NCI-H345 treated with DMSO at 0.1 percent for 48 hours (cell line): ENCODE data around the gene ALPL.
A peak's percentile ranks its signal among the peaks of the same experiment; 100 is the strongest.
"Not testable (repeated sequence)": the region's sequence is repeated elsewhere in the genome, so short reads cannot be mapped to it uniquely, and the experiment has no call there.

ENCODE experiments used
- DNase-seq: peaks from one replicate; lab custom pipeline; 2025; ENCODE audit not compliant: unreplicated experiment; lab: John Stamatoyannopoulos, UW

ALPL gene

DNA sequence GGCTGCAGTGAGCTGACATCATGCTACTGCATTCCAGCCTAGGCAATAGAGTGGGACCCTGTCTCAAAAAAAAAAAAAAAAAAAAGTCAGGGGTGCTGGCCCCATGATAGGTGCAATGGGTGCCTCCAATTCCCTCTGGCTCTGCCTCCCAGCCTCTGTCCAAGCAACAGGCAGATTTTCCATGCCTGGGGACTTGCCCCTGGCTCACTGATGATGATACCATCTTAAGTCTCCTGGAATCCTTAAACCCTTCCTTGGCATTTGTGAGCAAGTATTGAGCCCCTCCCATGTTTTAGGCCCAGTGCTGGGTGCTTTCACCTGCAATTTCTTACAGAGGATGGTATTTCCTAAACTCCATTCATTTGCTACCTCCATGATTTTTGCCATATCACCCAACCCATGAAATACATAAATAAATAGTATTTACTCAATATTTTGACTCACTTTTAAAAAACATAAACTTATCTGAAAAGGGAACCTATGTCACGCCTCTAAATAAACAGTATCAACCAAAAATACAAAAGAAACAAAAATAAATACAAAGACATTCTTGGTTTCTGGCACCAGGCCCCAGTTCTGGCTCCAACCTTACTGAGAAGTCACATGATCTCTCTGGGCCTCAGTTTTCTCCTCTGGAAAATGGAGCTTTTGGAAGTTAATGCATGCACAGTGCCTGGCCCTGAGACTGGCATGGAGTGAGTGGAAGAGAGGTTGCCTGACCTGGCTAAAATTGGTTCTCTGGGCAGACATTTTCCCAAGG is 1.5 kb upstream of the ALPL start:
- DNase-seq: no peak

DNA sequence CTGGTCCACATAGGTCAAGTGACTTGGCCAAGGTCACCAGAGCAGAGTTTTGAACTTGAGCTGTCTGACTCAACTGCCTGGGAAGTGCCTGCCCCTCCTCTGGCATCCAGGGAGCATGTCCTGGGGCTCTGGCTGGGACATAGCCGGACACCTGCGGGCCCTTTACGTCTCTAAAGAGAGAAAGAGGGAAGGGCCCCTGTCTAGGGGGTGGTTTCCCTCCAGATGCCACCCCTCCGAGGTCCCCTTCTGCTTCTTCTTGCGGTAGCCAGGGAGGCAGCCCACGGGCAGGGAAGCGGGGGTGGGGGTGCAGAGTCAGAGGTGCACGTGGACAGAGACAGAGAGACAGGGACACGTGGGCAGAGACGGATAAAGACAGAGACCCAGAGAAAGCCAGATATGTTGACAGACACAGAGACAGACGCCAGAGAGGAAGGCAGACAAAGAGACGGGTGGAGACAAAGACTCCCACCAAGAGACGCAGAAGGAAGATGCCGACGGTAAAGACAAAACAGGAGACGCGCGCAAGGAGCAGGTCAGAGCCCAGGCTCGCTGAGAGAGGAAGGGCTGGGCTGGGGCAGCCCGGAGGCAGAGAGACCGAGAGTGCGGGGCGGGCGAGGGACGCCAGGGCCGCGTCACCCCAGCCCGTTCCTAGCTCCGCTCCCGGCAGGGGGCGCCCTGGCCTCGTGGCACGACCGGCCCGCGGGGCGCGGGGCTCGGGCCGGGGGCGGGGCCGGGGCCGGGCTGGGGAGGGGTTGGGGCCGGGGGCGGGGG is 458 bp upstream of the ALPL start:
- DNase-seq: peak; percentile 6

DNA sequence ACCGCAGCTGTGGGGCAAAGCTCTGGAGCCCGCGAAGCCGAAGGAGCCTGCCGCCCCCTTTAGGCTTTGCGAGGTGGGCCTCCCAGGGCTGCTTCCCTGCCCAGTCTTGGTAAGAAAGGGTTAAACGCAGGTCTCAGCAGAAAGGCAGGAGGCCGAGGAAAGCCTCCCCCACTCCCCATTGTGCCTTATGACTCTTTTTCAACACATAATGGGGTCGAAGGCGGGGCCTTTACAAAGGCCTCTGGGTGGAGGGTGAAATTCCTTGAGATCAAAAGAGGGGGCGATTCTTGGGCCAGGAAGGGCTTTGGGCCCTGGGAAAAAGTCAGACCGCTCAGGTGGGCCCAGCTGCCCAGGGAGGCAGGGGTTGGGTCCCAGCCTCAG is 880 bp downstream of the ALPL start:
- no peak for DNase-seq

DNA sequence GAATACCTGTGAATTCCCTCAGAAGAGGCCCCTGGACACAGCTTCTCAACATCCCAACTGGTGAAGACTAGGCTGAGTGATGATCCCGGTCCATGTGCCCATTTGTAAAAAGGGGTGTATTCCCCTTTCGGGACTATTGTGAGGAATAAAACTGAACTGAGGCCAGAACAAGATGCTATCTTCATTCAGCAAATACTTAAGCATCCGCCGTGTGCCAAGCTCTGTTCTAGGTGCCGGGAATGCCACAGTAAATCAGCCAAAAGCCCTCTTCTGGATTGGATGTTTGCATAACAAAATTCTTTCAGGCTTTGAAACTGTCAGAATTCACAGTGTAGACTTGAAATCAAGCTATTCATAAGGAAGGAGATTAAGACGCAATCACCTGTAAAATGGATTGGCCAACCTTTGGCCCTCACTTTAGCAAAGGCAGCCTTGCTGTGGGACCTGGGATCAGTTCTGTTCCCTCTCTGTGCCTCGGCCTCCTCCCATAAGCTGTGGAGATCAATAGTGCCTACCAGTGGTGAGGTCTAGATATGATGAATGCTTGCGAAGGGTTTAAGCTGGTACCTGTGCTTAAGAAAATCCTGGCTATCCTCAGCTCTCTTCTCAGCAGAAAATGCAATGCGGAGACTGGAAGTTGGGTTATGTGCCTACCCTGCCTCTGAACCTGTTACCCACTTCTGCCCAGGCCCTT is 1.8 kb downstream of the ALPL start:
- peak; percentile 6 for DNase-seq

DNA sequence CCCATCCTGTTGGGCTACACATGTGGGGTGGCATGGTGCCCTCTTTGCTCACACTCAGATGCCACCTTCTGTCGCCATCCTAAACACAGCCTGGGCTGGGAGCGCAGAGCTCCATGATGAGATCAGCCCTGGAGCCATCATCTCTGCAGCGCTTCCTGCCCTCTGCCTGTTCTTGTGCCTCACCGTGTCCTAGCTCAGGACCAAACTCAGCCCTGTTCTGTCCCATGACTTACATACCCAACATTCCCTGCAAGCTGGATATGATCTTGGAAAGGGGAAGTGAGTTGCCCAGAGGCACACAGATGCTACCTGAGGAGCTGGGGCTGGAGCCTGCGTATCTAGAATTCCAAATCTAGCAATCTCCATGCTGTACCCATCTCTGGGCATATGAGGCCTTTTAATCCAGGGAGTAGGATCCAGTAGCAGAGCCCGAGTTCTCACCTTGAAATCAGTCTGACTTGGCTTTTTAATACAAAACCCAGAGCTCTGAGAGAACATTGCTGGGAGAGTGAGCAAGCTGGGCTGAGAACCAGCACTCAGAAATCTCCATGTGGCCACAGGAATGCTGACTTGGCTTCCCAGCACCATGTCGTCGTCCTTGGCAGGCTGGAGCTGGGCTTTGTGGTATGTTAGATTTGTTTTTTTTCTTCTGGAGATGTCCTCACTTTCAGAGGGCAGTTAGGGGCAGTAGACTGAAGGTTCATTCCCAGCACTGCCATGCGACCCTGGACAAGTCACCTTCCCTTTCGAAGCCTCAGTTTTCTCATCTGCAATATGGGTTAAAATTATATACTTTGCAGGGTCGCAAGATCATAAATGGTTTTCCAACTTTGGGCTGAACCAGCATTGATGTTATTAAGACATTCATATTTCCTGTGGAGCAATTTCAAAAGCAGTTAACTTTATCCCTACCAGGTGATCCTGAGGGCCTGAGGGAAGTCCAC is 2.6 kb downstream of the ALPL start:
- DNase-seq: no peak

DNA sequence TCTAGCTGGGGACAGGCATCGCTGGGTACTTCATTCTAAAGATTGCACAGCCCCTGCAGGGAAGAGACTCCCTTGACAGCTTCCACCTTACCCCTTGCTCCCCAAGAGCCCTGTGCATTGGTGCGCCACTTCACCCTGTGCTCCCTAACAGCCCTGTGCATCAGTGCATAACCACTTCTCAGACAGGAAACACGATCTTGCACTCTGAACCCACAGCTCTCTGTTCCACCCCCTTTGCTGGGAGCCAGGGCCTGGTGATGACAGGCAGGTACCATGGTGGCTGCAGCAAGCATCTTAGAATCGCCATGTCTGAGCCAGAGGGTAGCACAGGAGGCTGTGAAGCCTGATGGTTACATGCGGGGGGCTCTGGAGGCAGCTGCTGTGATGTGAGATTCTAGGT is 5.0 kb downstream of the ALPL start:
- DNase-seq: no peak

DNA sequence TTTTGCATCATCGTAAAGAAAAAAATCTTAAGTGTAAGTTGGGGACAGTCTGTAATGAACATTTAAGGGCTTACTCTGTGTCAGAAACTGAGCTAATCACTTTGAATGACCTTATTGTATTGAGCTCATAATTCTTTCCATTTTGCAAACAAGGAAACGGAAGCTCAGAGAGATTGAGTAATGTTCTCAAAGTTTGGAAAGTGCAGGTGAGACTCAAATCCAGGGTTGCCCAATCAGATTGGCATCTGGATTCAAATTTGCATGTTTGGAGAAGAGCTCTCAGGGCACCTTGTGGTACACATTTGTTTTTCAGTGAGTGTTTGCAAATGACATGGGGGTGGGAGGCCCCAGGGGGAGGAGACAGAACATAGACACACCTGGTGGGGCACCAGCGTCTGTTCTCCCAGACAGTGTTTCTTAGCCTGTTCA is 8.0 kb downstream of the ALPL start:
- DNase-seq: no peak

DNA sequence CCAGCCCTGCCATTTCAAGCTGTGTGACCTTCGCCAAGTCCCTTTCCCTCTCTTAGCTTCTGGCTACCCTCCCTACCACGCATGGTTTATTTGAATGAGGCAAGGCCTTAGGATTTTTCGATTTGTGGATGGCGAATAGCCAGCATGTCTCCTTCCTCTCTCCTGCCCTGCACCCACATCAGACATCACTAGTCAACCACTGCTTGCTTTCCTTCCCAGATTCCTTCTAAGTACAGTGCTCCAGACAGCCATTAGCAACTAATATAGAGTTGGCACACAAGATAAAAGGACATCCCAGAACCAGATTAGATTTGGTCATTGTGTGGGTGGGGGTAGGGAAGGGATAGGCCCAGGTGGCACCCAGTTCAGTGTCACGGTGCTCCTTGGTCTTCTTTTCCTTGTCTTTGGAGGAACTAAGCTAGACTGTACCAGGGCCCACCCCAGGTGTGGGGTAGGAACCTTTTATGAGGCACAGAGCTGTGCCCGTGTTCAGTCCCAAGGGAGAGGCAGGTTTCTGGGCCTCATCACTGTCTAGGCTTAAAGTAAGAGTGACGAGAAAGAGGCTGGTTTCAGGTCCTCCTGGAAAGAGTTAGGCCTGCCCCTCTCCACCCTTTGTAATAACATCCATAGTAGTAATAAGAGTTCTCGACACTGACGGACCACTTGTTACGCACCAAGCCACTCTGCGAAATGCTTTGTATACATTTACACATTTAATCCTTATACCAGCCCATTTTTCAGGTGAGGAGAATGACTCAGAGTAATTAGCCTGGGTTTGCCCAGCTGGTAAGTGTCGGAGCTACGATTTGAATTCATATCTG is 8.6 kb downstream of the ALPL start:
- DNase-seq: no peak

DNA sequence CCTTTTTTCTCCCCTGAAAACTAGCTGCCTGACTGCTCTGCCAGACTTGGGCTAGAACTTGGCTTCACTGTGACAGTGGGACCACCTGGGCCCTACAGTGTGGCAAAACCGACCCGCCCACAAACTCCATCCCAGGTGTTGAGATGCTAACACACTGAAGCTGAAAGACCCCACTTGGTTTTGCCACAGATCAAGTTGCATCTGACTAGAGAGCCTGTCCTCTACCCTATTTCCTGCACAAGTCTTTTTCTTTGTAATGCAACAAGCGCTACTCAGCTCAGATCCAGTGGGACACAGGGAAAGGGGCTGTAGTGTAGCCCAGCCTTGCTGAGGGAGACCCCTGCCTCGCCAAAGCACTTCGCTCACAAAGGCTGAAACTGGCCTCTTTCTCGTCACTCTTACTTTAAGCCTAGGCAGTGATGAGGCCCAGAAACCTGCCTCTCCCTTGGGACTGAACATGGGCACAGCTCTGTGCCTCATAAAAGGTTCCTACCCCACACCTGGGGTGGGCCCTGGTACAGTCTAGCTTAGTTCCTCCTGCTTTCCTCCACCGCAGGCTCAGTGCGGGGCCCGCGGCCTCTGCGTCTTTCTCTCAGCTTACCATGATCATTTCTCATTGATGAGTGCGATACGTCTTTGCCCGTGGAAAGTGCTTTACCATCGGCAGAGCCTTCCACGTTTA is 9.7 kb downstream of the ALPL start:
- DNase-seq: no peak

DNA sequence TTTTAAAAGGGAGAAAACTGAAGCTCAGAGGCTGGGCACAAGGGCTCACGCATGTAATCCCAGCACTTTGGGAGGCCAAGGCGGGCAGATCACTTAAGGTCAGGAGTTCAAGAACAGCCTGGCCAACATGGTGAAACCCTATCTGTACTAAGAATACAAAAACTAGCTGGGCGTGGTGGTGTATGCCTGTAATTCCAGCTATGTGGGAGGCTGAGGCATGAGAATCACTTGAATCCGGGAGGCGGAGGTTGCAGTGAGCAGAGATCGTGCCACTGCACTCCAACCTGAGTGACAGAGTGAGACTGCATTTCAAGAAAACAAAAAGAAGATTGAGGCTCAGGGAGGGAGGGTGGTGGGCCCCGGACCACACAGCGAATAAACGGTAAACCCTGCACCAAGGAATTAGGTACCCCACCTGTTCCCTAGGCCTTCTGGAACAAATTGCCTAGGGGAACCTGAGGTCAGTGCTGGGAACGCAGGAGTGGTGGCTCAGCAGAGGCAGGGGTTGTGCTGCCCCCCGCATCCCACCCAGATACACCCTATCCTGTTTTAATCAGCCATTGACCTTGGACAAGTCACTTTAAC is 10.4 kb downstream of the ALPL start:
- not testable (repeated sequence) for DNase-seq

DNA sequence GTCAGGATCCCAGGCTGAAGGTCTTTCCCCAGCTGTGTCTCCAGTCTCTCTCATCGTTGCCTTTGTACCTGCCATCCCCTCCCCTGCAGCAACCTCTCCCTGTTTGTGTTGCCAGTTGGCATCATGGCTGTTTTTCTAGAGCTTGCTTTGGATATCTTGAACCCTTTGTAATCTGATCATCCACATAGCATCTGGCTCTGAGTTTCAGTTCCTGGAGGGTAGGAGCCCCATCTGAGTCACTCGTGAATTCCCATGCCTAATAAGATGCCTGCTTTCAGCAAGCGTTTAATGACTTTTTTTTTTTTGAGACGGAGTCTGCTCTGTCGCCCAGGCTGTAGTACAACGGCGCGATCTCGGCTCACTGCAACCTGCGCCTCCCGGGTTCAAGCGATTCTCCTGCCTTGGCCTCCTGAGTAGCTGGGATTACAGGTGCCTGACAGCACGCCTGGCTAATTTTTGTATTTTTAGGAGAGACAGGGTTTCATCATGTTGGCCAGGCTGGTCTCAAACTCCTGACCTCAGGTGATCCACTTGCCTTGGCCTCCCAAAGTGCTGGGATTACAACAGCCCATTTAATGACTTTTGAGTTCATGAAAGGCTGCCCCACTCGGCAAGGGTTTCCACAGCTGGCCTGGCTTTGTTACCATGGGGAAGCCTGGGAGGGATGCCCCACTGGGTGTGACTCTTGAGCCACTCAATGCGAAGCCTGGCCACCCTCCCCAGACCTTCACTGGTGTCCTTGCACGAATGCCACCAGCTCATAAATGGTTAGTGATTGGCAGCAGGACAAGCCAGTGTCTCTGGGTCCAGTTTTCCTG is 11.9 kb downstream of the ALPL start:
- no peak for DNase-seq

DNA sequence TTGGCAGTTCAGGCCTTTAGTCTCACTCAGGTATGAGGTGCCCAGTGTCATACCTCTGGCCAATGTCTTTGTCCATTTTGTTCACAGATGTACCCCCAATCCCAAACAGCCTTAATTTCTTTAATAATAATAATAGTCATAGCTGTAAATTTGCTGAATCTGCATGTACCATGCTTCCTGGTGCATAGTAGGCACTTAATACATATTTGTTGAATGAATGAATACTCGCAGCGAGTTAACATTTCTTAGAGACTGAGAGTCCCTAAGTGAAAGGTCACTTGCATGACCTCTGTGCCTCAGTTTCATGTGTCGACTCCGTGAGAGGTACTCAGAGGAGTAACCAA is 12.5 kb downstream of the ALPL start:
- DNase-seq: no peak

DNA sequence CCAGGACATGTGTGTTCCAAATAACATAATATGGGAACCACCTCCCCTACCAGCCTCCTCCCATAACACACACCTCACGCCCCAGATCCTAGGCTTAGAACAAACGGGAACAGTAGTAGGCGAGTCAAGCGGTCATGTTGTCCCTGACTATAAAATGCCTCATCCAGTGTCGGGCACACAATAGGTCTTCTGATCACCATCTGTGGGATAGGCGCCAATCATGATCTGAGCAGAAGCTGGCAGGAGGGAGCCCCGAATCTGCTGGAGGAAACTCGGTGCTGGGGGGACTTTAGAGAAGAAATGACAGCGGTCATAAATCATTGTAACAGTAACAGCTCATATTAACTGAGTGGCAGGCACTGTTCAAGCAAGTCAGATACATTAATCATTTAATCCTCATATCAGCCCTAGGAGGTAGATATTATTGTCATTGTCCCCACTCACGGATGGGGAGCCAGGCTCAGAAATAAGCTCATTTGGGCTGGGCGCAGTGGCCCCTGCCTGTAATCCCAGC is 13.4 kb downstream of the ALPL start:
- no peak for DNase-seq

DNA sequence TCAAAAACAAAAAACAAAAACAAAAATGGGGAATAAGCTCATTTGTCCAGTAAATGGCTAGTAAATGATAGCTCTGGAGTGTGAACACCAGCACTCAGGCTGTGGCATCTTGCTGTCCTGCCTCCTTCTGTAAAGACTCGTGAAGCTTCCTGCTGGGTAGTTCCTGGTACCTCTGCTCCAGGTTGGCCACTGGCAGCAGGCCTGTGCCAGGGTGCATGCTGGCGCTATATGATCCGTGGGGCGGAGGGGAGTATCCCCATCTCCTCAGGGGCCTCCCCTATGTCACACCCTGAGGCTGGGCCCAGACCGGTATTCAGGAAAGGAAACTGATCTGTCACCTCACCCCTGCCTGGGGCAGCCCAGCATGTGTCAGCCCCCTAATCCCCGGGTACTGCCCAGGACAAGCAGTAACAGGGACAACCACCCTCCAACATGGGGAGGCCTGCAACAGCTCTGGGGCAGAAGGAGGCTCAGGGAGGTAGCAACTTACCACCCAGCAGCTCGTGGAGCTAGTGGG is 14.1 kb downstream of the ALPL start:
- no peak for DNase-seq

DNA sequence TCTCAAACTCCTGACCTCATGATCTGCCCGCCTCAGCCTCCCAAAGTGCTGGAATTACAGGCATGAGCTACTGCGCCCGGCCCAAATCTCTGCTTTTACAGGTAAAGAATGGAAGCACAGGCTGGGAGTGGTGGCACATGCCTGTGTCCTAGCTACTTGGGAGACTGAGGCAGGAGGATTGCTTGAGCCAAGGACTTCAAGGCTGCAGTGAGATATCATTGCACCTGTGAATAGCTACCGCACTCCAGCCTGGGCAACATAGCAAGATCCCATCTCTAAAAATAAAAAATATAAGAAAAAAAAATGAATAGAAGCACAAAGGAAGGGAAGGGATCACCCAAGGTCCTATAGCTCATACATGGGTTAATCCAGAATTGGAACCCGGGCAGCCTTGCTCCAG is 15.0 kb downstream of the ALPL start:
- DNase-seq: no peak

DNA sequence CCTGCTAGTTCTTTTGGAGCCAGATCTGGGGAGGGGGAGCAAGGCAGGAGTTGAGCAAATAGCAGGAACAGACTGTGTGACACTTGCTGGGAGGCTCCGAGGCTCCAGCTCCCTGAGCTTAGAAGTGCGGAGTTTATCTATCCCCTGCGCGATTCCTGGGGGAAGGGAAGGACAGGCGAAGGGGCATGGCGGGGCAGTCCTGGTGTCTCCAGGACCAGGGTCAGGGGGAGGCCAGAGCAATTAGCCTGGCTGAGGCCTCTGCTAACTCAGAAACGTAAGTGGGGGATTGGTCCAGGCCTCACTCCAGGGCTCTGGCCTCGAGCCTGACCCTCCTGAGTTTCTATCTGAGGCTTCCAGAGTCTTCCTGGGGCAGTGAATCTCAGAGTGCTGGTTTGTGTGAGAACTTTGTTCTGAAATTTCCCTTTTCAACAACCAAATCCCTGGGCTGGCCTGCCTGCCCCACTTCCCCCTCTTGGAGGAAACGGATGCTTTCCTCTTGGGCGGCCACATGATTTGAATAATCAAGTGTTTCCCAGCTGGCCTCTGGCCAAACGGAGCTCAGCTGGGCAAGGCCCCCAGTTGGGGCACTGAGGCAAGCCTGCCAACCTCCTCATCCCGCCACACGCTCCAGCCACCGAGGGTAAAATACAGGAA is 15.6 kb downstream of the ALPL start:
- DNase-seq: no peak

DNA sequence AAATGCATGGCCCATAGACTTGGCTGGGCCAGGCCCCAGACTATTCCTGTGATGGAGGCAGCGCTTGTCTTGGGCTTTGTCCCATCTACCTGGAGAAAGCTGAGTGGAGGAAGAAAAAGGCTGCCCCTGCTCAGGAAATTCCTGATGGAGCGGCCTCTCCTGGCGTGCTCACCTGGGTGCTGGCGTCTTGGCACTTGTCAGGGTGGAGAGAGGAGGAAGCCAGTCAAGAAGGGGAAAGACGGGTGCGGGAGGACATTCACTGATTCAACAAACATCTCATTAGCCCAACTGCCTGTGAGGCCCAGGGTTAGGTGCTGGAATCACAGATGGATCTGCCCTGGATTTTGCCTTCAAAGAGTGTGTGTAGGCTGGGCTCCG is 16.1 kb downstream of the ALPL start:
- DNase-seq: no peak
